Sciatic nerve (tissue), 2 donors: Measurements from ENCODE around the gene INSIG1. TPM values are rescaled to one million over a fixed set of nuclear protein-coding genes. Genes with fewer than 3 reads are reported as not detected.

Experiments
- ATAC-seq: fragments of 200-7000 bp; cut with Tn5 transposase; one replicate; pipeline ENCODE4 v1.9.1; 2020; ENCODE audit warnings: mild to moderate bottlenecking, moderate library complexity
- DNase-seq: peaks from one replicate; pipeline ENCODE4 v3.0.0-alpha.2; 2020; ENCODE audit warnings: low spot score
- intact Hi-C: fragments of 100-400 bp; cut with DNase I; formaldehyde crosslinking; loops from one replicate; pipeline ENCODE4 v1.14.2; 2022
- total RNA-seq: library from RNA; stranded (reverse); fragmentation: NEBNext Ultra II Directional; extraction: Animal tissue kit (Norgen Biotek cat#: 25700); gene quantifications from one replicate; pipeline ENCODE4 v1.2.1, GENCODE V29; 2021
- donor health status: DM: no; HTN: no; CAD: no.
- donor health status: DM: no; HTN: no; CAD: no.

The INSIG1 gene
- total RNA-seq, 1 donor from 2014 or later: 116 TPM

- DNase-seq (peak; percentile 37), ATAC-seq (no peak)
- intact Hi-C loops: no loop called here
Measured at GRCh38 chr7:155280446-155281397, 17.0 kb upstream of the INSIG1 start.

- DNase-seq (peak; percentile 38), ATAC-seq (no peak)
- intact Hi-C loops: no loop called here
Measured at GRCh38 chr7:155281398-155281969, 16.2 kb upstream of the INSIG1 start.

DNA sequence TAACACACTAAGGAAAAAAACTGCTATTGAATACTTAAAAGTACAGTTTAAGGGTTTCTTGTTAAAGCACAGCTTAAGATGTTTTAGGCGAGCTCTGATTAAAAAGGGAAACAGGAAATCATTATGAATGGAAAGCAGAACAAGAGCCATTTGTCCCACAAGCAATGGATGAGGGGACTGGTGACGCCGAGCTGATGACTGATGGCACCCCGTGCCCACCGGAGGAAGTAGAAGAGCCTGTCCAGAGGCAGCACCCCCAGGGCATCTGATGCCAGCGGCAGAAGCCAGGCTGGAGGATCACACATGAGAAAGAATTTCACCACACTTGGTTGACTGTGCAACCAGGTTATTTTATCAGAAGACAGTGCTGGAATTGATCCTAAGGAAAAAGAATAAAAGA, 15.0 kb upstream of the INSIG1 start:
- intact Hi-C loops: no loop called here
- ATAC-seq (peak; percentile 74), DNase-seq (peak; percentile 67)

DNA sequence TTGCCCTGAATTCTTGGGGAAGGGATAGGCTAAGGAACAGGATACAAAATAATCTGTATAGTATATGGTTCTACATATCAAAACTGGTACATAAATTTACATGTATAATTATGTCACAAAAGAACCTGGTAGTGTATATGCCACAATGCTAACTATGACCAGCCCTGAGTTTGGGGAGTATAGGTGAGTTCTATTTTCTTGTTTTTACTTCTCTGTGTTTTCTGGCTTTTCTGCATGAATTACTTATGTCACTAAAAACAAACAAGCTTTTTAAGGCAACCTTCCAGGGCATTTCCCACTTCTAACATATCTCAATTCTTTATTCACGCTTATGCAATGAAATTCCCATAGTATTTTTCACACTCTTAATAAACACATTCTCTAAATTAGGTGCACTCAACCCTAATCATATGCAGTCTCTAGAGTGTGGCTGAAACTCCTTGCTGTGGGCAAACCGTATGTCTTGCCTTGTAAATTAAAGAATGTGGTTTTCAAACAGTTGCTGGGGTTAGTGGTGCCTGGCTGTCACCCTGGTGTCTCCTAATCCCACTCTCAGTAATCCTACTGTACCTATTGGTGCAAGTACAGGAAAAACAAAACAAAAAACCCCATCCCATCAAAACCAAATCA, 14.0 kb upstream of the INSIG1 start:
- intact Hi-C loops: no loop called here
- no peak for ATAC-seq

GRCh38 chr7:155284496-155285274, 13.0 kb upstream of the INSIG1 start:
- ATAC-seq: no peak
- intact Hi-C loops: no loop called here
- DNase-seq: no peak

More for the DNA sequence above, 14.0 kb upstream of the INSIG1 start:
- no peak for DNase-seq

DNA sequence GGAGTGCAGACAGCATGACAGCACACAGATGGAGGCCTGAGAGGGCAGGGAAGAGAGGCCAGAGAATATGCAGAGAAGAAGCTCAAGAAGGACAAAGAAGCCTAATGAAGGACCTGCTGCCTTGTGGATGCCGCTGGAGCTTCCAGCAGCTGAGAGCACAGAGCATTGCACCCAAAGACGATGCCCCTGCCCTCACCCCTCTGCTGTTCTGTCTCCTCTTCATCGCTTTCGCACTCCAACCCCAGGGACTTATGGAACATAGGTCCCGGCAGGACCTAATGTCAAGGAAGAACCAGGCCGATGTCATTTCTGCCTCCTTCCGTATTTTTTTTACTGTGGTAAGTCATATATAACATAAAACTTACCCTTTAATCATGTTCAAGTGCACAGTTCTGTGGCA, 12.3 kb upstream of the INSIG1 start:
- intact Hi-C loops: no loop called here
- DNase-seq: no peak

DNA sequence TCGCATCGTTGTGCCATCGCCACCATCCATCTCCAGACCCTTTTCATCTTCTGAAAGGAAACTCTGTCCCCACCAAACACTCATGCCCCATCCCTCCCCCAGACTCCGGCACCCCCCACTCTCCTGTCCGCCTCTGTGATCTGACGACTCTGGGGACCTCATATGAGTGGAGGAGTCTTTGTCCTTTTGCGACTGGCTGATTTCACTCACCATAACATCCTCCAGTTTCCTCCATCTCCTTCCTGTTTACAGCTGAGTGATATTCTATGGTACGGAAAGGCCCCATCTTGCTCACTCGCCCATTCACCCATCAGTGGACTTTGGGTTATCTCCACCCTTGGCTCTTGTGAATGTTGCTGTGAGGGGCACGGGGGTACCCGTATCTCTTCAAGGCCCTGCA, 11.8 kb upstream of the INSIG1 start:
- intact Hi-C loops: no loop called here
- no peak for ATAC-seq
- no peak for DNase-seq

More for the DNA sequence above, 12.3 kb upstream of the INSIG1 start:
- no peak for ATAC-seq

DNA sequence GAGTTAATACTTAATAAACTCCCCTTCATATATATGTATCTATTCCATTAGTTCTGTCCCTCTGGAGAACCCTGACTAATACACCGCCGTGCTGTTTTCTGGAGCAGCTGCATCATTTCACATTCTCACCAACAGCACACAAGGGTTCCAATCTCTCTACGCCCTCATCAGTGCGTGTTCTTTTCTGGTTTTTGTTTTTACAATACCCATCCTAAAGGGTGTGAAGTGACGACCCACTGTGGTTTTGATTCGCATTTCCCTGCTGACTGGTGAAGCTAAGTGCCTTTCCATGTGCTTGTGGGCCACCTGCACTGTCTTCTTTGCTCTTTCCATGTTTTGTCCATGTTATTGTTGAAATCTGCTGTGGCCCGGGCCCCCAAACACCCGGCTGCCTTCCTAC, 11.0 kb upstream of the INSIG1 start:
- ATAC-seq: no peak
- intact Hi-C loops: no loop called here

DNA sequence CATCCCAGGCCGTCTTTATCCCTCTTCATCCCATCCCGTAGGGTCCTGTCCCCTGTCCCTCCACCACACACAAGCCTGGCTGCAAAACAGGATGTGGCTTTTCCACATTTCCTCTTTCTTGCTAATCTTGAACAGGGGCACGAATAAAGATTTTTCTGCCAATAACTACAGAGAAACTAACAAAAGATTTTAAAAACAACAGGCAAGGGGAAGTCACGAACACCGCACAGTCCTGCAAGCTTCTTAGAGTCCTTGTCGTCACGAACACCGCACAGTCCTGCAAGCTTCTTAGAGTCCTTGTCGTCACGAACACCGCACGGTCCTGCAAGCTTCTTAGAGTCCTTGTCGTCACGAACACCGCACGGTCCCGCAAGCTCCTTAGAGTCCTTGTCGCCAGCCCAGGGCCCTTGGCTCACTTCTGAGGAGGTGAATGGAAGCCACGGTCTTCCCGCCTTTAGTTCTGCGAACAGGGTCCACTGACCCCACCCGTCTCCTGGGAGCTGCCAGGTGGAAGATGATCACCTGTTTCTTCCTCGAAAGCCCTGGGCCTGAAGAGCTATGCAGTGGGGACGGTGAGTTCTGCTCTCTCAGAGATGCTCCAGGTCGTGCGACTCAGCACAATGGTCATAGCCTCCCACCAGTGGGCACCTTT, 10.3 kb upstream of the INSIG1 start:
- ATAC-seq (peak; percentile 46), DNase-seq (no peak)
- intact Hi-C loops: no loop called here

More for the DNA sequence above, 11.0 kb upstream of the INSIG1 start:
- no peak for DNase-seq

DNA sequence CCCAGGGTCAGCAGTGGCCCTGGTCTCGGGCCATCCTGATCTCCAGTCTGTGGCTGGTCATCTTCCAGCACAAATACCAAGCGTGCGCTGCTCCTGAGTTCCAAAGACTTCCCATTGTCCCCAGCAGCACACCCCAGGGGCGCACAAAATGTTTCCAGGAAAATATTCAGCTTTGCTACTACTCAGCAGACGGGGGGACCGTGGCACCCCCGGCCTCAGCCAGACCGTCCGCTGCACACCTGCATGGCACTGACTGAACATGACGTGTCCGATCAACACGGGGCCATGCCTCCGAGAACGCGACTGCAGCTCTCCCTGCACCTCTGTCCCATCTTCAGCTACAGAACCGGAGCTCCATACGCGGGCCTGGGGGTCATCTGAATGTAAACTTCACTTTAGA, 9.6 kb upstream of the INSIG1 start:
- no peak for ATAC-seq
- intact Hi-C loops: no loop called here
- DNase-seq: no peak

DNA sequence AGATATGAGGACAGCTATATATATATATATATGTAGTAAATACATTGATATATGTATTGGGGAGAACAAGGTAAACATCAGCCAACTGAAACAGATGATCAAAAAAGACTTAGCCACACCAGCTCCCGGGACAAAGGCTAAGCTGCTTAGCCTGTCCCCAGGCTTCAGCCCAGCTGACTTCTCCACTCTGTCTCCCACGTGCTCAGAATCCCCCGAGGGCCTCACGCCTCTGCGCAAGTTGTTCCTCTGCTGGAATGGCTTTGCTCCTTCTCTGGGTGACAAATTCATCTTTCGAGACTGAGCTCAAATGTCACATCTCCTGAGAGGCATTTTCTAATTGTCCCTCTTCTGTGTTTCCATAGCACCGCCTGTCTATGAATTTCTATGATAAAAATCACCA, 8.6 kb upstream of the INSIG1 start:
- ATAC-seq (no peak), DNase-seq (no peak)
- intact Hi-C loops: no loop called here

- ATAC-seq (no peak), DNase-seq (no peak)
- intact Hi-C loops: no loop called here
Measured at GRCh38 chr7:155289949-155290501, 7.7 kb upstream of the INSIG1 start.

GRCh38 chr7:155291045-155291530, 6.6 kb upstream of the INSIG1 start:
- DNase-seq (no peak), ATAC-seq (no peak)
- intact Hi-C loops: no loop called here

DNA sequence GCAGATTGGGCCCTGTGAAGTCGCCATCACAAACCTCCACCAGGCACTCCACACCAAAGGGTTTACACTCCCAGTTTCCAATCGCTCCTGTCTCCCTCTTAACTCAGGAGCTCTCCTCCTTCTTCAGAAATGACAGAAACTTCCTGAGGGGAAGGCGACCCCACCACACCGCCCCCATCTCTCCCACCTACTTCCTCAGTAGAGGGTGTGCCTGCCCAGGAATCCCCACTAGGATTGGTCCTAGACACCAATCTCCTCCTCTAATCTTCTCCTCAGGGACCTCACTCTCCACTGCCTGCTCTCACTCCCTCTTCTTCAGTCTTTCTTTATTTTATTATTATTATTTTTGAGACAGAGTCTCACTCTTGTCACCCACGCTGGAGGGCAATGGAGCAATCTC, 5.9 kb upstream of the INSIG1 start:
- ATAC-seq: no peak
- DNase-seq: no peak
- intact Hi-C loops: no loop called here

DNA sequence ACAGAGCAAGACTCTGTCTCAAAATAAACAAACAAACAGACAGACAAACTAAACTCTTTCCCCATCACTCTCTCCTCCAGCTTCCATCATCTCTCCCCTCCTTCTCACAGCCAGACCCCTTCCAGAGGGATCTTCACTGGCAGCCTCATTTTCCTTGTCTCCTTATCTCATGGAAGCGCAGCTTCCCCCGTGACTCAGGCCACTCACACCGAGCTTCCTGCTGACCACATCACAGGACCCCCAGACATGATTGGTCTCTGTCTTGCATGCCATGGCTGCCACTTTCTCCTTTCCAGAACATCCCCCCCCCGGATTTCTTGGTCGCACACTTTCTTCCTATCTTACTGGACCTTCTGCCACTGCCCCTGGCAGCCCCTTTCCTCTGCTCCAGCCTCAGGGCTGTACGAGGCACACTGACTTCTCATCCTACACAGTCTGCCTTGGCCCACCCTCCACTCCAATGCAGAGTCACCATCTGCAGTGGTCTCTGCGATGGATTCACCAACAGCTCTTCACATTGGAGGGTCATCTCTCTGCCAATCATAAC, 4.9 kb upstream of the INSIG1 start:
- DNase-seq: no peak
- intact Hi-C loops: no loop called here
- ATAC-seq: no peak

- ATAC-seq: no peak
- DNase-seq: no peak
- intact Hi-C loops: no loop called here
Measured at GRCh38 chr7:155293721-155294510, 3.8 kb upstream of the INSIG1 start.

DNA sequence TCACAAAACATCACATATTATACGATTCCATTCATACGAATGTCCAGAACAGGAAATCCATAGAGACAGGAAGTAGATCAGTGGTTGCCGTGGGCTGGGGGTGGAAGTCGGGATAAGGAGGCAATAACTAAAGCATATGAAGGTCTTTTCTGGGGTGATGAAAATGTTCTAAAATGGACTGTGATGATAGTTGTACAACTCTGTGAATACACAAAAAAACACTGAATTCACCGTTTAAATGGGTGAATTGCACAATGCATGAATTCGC, 3.2 kb upstream of the INSIG1 start:
- ATAC-seq (no peak), DNase-seq (no peak)
- intact Hi-C loops: no loop called here

GRCh38 chr7:155295511-155295910, 2.2 kb upstream of the INSIG1 start:
- intact Hi-C loops: no loop called here
- ATAC-seq (no peak), DNase-seq (no peak)
